H1 (cell line): ENCODE results near the gene SPSB1.

ENCODE experiments used
- ATF3 ChIP-seq: IDR thresholded peaks from 2 replicates; pipeline ENCODE4 v1.6.1; 2011; ENCODE audit warnings: low read depth, mild to moderate bottlenecking, low read length; ENCODE audit not compliant: insufficient read depth
- BACH1 ChIP-seq: IDR thresholded peaks from 2 replicates; pipeline ENCODE4 v1.6.1; 2012; ENCODE audit warnings: low read length, improper control_type of control experiment
- BCL11A ChIP-seq, 2 experiments: IDR thresholded peaks; one replicate each; pipeline ENCODE4 v1.6.1; 2011; ENCODE audit warnings: low read depth in 2 of 2, low read length in 2 of 2, mild to moderate bottlenecking in 2 of 2
- CREB1 ChIP-seq: IDR thresholded peaks from 2 replicates; pipeline ENCODE4 v1.6.1; 2012; ENCODE audit warnings: inconsistent platforms
- CTCF ChIP-seq, 3 experiments: IDR thresholded peaks; 1 replicate in 2 of 3; 2 replicates in 1 of 3; pipeline versions ENCODE4 v1.5.1 to v1.6.1; 2011; ENCODE audit warnings: low read length in 3 of 3, mild to moderate bottlenecking in 3 of 3, inconsistent platforms in 2 of 3, low read depth in 1 of 3, moderate library complexity in 1 of 3; ENCODE audit not compliant: insufficient read depth in 1 of 3; ENCODE audit errors: control extremely low read depth in 1 of 3
- EZH2 ChIP-seq: fragments of 200-600 bp; sonication (generic); IDR thresholded peaks from 2 replicates; pipeline ENCODE4 v1.7.1; 2012; ENCODE audit warnings: low read depth, mild to moderate bottlenecking, moderate library complexity, low read length, inconsistent platforms; ENCODE audit not compliant: severe bottlenecking
- GTF2F1 ChIP-seq: IDR thresholded peaks from 2 replicates; pipeline ENCODE4 v1.6.1; 2012; ENCODE audit warnings: low read depth, low read length, improper control_type of control experiment, borderline replicate concordance
- NRF1 ChIP-seq: IDR thresholded peaks from 2 replicates; pipeline ENCODE4 v1.6.1; 2011; ENCODE audit warnings: mild to moderate bottlenecking, low read depth, low read length, improper control_type of control experiment
- POLR2A ChIP-seq, 2 experiments: IDR thresholded peaks; 1 replicate in 1 of 2; 2 replicates in 1 of 2; pipeline ENCODE4 v1.6.1; 2011; ENCODE audit warnings: low read depth in 2 of 2, low read length in 2 of 2, mild to moderate bottlenecking in 2 of 2; ENCODE audit errors: control extremely low read depth in 1 of 2
- RAD21 ChIP-seq, 2 experiments: IDR thresholded peaks in 1 of 2; conservative IDR thresholded peaks in 1 of 2; 2 replicates each; pipeline ENCODE4 v1.6.1; 2011; ENCODE audit warnings: low read depth in 2 of 2, low read length in 2 of 2, improper control_type of control experiment in 1 of 2, inconsistent platforms in 1 of 2, mild to moderate bottlenecking in 1 of 2, moderate library complexity in 1 of 2
- TAF7 ChIP-seq: optimal IDR thresholded peaks from 2 replicates; pipeline ENCODE3; 2011; ENCODE audit warnings: low read depth, mild to moderate bottlenecking, inconsistent platforms, low read length, moderate library complexity, borderline replicate concordance
- TEAD4 ChIP-seq: IDR thresholded peaks from 2 replicates; pipeline ENCODE4 v1.6.1; 2012; ENCODE audit warnings: low read depth, low read length, inconsistent platforms, mixed read lengths
- YY1 ChIP-seq: IDR thresholded peaks from 2 replicates; pipeline ENCODE4 v1.6.1; 2011; ENCODE audit warnings: low read depth, mild to moderate bottlenecking, low read length

- no peak for TF ChIP-seq CTCF (IDR thresholded peaks at IDR 0.05; ENCODE audit: control extremely low read depth in 1 of 3, insufficient read depth in 1 of 3, low read depth in 1 of 3, low read length in 3 of 3)
- TF ChIP-seq CREB1, result no peak
- TF ChIP-seq RAD21 (IDR thresholded peaks at IDR 0.05 in 1 of 2, conservative IDR thresholded peaks at IDR 0.05 in 1 of 2; ENCODE audit: low read depth in 2 of 2, low read length in 2 of 2), result no peak
- TF ChIP-seq BACH1, result no peak
- no peak for TF ChIP-seq EZH2
- no peak for TF ChIP-seq NRF1
- no peak for TF ChIP-seq POLR2A (IDR thresholded peaks at IDR 0.05; ENCODE audit: control extremely low read depth in 1 of 2, low read depth in 2 of 2, low read length in 2 of 2)
- no peak for TF ChIP-seq ATF3
- no peak for TF ChIP-seq YY1
- TF ChIP-seq TAF7, result no peak
- no peak for TF ChIP-seq BCL11A (IDR thresholded peaks at IDR 0.05; ENCODE audit: low read depth in 2 of 2, low read length in 2 of 2)
- TF ChIP-seq GTF2F1, result no peak
- no peak for TF ChIP-seq TEAD4
Measured at GRCh38 chr1:9243066-9243739, 49.5 kb upstream of the SPSB1 start.
